ENCODE data around the gene NTRK2. TPM values are rescaled to one million over a fixed set of nuclear protein-coding genes. Genes with fewer than 3 reads are reported as not detected.

NTRK2 gene
- total RNA-seq, 2 experiments from 2014 or later: 0.17 to 0.25 TPM

GRCh38 chr9:84839541-84839940 lies 170.0 kb downstream of the NTRK2 start:
- CTCF ChIA-PET: no interaction called here
- POLR2A ChIA-PET: no interaction called here

DNA sequence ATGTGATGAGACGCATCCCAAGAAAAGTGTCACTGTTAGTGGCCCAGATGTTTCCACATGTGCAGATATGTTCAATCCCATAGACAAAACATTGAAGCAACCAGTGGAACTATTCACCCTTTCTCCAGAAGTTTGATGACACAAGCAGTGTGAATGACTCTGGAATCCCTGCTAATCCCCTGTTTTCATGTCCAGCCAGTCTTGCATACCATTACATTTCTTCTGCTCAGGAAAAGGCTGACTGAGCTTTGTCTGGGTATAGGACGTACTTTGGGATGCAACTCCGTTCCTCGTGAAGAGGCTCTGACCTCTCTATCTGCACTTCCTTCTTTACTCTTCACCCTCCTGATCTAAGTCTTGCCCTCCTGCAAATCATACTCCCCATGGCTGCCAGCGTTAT lies 172.4 kb downstream of the NTRK2 start:
- ChIA-PET POLR2A (no interaction called here), CTCF (no interaction called here)

- POLR2A ChIA-PET: no interaction called here
- CTCF ChIA-PET: no interaction called here
Measured at GRCh38 chr9:84843175-84843824, 173.8 kb downstream of the NTRK2 start.

GRCh38 chr9:84845956-84846900 lies 176.7 kb downstream of the NTRK2 start:
- ChIA-PET POLR2A (no interaction called here), CTCF (no interaction called here)

DNA sequence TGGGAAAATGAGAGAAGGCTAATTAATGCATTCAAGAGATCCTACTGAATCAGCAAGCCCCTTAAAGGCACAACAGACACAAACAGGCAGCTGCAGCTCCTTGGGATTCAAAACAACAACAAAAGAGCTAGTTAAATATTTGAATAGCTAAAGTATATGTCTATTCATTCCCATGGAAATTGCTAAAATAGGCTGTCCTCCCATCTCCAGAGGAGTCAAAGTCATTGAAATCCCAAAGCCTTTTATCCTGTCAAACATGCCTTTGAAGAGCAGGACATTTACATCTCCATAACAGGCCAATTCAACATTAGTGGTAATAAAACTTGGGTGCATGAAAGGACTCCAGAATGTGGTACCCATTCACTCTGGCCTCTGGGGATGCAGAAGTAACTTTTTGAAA lies 177.4 kb downstream of the NTRK2 start:
- ChIA-PET POLR2A (no interaction called here), CTCF (no interaction called here)

- ChIA-PET CTCF (no interaction called here), POLR2A (no interaction called here)
Measured at GRCh38 chr9:84849049-84849448, 179.5 kb downstream of the NTRK2 start.

DNA sequence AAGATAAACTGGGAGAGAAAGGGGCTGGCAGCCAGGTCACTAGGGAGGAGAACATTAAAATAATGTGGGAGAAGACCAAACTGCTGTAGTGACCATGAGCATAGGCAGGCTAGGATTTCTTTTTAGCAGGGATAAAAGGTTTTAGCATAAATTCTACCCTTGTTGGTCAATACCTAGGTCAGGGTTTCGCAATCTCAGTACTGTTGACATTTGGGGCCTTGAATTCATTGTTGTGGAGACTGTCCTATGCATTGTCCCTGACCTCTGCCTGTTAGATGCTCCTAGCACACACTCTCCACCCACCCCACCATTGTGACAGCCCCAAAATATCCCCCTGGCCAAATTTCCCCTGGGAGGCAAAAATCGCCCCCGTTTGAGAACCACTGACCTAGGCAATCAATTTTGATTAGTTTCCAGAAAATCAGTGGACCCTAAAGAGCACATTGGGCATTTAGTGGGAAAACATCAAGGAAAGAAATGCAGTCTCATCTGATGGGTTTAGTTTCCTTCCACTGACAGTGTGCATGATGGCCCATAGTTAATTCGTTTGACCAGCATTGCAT lies 181.4 kb downstream of the NTRK2 start:
- CTCF ChIA-PET: no interaction called here

DNA sequence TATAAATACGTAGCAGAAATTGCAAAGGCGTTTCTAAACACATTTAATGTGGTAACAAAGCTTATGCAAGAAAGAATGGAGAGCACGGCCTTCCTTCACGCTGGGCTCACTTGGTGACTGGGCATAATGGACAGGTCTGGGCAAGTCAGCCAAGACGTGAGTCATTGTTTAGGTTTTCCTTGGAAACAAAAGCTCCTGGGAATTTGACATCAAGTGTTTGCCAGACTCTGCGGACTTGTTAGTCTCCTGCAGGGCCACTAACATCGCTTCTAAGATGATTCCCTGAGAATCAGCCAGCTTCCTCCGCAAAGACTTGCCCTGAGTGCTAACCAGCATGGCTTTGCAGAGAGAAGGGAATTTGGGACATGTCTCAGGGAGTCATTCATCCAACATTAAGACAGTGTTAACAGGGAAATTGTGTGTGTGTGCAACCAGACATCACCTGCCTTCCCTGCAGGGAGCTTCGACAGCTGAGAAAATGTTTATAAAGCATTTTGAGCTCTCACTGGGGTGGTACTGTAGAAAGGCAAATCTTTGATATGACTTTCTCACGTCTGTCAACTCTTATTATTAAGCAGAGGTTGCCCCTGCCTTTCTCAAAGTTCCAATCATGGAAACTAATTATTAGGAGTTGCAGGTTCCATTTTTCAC lies 182.5 kb downstream of the NTRK2 start:
- POLR2A ChIA-PET: no interaction called here
- CTCF ChIA-PET: no interaction called here

More for the DNA sequence above, 181.4 kb downstream of the NTRK2 start:
- POLR2A ChIA-PET: no interaction called here

- CTCF ChIA-PET: no interaction called here
- POLR2A ChIA-PET: no interaction called here
Measured at GRCh38 chr9:84852617-84853301, 183.2 kb downstream of the NTRK2 start.

DNA sequence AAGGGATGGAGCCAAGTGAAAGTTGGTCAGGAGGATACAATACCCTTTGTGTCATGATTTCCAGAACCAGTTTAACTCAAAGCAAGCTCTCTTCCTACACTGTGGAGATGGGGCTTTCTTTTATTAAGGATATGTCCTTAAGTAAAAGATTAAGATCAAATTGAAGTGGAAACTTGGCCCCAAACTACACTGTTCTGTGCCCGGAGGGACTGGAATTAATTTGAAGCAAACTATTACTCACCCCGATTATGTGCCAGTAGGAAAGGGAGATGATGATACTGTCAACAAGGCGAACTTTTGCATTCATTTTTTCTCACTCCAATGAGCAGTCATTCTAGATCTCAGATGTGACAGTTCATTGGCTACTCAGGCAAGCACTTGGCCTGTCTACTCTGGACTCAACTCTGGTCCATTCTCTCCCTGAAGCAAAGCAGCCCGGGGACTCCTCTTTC lies 186.7 kb downstream of the NTRK2 start:
- POLR2A ChIA-PET: no interaction called here
- CTCF ChIA-PET: no interaction called here

- CTCF ChIA-PET: no interaction called here
Measured at GRCh38 chr9:84857211-84857610, 187.7 kb downstream of the NTRK2 start.

DNA sequence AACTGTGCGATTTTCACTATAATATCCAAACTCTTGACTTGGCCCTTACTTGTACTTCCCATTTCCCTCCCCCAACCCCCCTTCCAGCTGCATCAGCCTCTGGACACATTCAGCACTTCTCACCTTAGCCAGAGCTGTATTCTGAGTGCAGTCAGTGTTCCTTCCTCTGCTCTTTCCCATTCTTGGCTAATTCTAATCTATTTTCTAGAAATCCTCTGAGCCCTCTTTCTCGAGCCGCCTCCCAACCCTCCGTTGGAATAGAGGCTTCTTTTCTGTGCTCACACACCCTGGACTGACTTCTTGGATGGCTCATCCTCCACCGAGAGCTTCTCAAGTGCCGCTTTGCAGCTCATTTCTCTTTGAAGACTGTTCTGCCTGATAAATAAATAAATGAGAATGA lies 188.8 kb downstream of the NTRK2 start:
- ChIA-PET POLR2A (no interaction called here), CTCF (no interaction called here)

More at GRCh38 chr9:84857211-84857610, 187.7 kb downstream of the NTRK2 start:
- POLR2A ChIA-PET: no interaction called here

- ChIA-PET POLR2A (no interaction called here), CTCF (no interaction called here)
Measured at GRCh38 chr9:84860249-84861115, 191.0 kb downstream of the NTRK2 start.

- CTCF ChIA-PET: no interaction called here
- POLR2A ChIA-PET: no interaction called here
Measured at GRCh38 chr9:84861455-84861854, 191.9 kb downstream of the NTRK2 start.

DNA sequence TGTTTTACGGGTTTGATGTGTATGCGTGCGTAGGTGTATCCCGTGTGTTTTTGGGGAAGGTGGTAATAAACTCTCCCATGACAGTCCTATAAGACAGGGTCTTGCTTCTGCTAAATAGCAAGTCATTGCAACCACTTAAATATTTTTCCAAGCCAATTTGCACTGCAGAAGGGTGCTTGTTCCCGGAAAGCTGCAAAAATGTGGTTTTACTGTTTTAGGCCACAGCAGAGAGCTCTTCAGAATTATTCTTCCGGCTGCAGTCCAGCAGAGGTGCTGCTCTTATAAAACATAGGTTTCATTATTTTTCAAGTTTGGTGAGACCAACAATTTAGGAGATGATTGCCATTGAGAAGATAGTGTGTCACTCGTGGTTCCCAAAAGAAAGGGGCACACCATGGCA lies 192.8 kb downstream of the NTRK2 start:
- ChIA-PET CTCF (no interaction called here), POLR2A (no interaction called here)

DNA sequence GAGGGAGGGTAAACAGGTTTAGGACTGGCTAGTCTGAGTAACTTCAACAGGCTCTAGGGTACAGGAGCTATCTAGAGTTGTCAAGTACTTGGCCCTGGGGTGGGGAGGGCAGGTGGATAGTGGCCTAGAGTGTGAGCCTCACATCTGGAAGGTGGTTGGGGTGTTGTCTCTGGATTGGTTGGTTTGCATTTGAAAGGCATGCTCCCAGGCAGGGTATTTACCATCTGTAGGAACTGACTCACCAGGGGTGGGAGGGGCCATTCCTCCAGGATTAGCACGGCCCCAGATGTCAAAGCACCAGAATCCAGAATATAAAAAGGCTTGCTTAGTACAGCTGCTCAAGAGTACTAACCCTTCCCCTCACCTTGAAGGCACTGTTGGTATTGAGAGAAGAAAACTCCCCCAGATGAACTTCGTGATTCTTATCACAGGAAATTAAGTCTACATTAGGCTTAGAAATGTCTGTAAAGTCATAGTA lies 193.3 kb downstream of the NTRK2 start:
- ChIA-PET CTCF (no interaction called here), POLR2A (no interaction called here)

DNA sequence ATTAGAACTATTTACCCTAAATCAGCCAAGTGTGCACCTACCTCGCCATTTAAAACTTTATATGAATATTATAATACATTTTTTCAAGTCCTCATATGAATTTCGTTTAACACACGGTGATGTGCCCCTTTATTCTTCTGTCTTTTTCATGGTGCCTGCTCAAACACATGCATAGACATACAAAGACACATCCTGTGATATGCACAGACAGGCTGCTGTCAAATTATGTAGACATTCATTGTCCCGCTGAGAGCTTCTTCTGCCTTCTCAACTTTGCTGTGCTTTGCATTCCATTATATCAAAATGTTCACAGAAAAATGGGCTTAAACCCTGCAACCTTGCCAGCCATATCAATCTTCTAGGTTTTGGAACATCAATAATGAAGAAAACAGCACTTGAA lies 193.8 kb downstream of the NTRK2 start:
- POLR2A ChIA-PET: no interaction called here
- CTCF ChIA-PET: no interaction called here

DNA sequence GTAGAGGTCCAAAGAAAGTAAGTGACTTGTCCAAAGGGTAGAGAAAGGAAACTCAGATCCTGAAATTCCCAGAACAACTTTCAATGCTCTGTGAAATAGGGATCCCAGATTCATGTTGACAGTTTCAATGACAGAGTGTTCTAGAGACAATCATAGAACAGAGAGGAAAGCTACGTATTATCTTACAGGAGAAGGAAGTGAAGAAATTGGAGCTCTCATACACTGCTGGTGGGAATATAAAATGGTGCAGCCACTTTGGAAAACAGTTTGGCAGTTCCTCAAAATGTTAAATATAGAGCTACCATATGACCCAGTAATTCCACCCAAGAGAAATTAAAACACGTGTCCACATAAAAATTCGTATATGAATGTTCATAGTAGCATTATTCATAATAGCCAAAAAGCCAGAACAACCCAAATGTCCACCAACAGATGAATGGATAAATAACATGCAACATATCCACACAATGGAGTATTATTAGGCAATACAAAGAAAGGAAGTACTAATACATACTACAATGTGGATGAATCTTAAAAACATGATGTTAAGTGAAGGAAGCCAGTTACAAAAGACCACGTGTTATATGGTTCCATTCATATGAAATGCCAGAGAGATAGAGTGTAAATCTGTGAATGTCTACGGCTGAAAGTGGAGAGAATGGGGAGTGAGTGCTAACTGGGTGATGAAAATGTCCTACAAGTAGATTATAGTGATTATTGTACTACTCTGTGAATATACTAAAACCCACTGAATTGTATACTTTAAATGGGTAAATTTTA lies 197.1 kb downstream of the NTRK2 start:
- ChIA-PET CTCF (no interaction called here), POLR2A (no interaction called here)
